Measurements from ENCODE around the gene RBM26. TPM values are rescaled to one million over a fixed set of nuclear protein-coding genes. Genes with fewer than 3 reads are reported as not detected.

The RBM26 gene
- total RNA-seq, 4 donors from 2014 or later, result 14.9 to 44.8 (median 23.1) TPM

DNA sequence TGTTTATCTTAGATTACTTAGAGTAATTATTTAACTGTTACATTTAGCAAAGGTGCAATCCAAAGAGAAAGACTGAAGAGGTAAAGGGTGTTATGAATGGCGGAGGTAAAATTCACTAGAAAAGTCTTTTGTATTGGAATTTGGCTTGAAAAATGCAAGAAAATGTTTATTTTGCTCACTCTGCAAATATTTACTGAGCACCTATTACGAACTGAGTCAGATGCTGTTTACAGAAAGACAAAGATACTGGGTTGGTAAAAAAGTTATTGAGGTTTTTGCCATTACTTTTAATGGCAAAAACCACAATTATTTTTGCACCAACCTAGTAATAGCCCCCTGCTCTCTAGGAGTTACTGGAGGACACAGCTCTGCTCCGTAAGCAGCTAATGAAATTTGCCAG, 135.2 kb downstream of the RBM26 start:
- in situ Hi-C loops (cut with MboI; ENCODE audit: low sequenced_read_pairs in 4 of 4), result no loop called here
- Histone ChIP-seq H3K27ac (no peak overlapping the region), H3K36me3 (no peaks in the 10 kb centered on the region), H3K9me3 (no peaks in the 10 kb centered on the region), H3K4me1 (no peaks in the 10 kb centered on the region), H3K4me3 (no peak overlapping the region), H3K27me3 (no peaks in the 10 kb centered on the region)
- intact Hi-C loops (cut with DNase I; ENCODE audit: low total_unique reads), result no loop called here
- TF ChIP-seq, protein P1, sequence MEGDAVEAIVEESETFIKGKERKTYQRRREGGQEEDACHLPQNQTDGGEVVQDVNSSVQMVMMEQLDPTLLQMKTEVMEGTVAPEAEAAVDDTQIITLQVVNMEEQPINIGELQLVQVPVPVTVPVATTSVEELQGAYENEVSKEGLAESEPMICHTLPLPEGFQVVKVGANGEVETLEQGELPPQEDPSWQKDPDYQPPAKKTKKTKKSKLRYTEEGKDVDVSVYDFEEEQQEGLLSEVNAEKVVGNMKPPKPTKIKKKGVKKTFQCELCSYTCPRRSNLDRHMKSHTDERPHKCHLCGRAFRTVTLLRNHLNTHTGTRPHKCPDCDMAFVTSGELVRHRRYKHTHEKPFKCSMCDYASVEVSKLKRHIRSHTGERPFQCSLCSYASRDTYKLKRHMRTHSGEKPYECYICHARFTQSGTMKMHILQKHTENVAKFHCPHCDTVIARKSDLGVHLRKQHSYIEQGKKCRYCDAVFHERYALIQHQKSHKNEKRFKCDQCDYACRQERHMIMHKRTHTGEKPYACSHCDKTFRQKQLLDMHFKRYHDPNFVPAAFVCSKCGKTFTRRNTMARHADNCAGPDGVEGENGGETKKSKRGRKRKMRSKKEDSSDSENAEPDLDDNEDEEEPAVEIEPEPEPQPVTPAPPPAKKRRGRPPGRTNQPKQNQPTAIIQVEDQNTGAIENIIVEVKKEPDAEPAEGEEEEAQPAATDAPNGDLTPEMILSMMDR (IDR thresholded peaks at IDR 0.05 in 4 of 5, conservative IDR thresholded peaks at IDR 0.05 in 1 of 5), result no peak
- TF ChIP-seq POLR2A (IDR thresholded peaks at IDR 0.05), result no peak
- ATAC-seq (no peak), DNase-seq (no peak)

Other genes with a start within 250 kb of the RBM26 start
- 10 to 100 TPM; 21.8 to 47.8 (median 31.9) TPM for gene NDFIP2, start 74.9 kb upstream of the RBM26 start, total RNA-seq